G401.6 (cell line): Measurements from ENCODE around the gene CCDC28A.

ENCODE experiments used
- FAIRE-seq: peaks from 2 replicates; lab custom pipeline; 2012; peaks lifted over from hg19 to GRCh38; lab: Jason Lieb, UNC

Gene CCDC28A

DNA sequence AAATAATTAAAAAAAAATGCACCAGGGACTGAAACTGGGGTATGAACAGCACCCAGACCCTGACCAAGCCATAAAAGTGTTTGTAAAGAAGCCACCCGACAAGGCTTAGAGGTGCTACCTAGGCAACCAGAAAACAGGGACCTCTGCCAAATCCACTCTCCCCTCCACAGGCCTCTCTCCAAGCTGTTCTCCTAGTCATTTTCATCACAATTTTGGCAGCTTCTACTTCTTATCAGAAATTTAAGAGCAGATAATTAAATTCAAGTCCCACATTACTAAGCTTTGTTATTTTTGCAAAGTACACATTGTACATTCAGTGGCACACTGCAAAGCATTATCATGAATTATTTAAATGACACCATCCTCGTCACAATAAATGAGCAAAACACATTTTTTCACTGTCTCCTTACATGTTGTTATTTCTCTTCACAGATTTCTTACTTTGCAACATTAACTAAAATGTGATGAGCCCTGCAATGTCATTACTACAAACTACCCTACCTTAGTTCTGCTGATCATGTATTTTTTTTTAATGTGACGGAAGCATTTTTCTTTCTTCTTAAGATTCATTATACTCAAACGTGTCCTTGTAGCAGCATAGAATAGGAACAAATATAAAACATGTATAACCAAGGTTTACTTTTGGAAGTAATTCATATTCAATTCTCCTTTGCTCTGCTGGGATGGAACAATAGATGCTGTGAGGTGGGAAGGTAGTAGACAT is 60.4 kb downstream of the CCDC28A start:
- FAIRE-seq = peak; percentile 59

DNA sequence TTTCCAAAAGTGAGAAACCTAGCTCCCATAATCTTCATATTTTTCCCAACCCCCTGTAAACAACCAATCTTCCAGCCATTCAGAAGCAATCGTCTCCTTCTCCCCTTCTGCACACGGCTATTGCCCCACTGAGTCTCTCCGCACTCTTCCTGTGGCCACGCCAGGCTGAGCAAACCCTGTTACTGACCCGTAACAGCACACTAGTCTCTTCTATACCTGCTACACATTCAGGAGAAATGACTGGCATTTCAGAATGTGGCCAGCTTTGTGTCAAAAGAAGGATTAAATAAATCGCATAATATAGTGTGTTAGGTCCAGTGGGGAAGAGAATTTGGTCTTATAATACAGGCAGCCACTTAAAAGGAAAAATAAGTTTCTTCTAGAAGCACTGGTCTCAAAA is 63.7 kb downstream of the CCDC28A start:
- no peak for FAIRE-seq
